Activated naive CD4-positive, alpha-beta T cell treated with Interleukin-2 at 50 U/mL for 16 hours (primary cell): Measurements from ENCODE around the gene SRPX2.

Source experiments
- DNase-seq: peaks from one replicate; pipeline ENCODE4 v3.0.0-alpha.2; 2020

Gene SRPX2

GRCh38 chrX:100650841-100651240 lies 6.8 kb downstream of the SRPX2 start:
- DNase-seq: no peak

- DNase-seq: no peak
Observed at GRCh38 chrX:100652266-100652665, 8.3 kb downstream of the SRPX2 start.

DNA sequence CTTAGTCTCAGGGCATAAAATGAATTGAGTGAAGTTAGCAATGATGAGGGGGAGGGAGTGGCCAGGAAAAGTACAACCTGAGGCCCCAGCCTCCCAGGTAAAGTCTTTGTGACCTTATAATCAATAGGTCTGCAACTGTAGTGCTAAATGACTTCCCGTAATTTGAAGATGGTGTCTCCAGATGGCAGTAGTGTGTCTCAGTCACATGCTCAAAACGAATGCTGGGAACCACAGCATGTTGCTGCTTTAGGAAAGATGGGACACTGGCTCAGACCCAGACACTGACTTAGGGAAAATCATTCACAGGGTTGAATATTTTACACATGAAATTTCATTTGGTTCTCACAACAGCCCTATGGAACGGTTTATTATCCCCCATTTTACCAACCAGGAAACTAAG lies 10.3 kb downstream of the SRPX2 start:
- no peak for DNase-seq

- no peak for DNase-seq
Observed at GRCh38 chrX:100658941-100659381, 15.0 kb downstream of the SRPX2 start.

DNA sequence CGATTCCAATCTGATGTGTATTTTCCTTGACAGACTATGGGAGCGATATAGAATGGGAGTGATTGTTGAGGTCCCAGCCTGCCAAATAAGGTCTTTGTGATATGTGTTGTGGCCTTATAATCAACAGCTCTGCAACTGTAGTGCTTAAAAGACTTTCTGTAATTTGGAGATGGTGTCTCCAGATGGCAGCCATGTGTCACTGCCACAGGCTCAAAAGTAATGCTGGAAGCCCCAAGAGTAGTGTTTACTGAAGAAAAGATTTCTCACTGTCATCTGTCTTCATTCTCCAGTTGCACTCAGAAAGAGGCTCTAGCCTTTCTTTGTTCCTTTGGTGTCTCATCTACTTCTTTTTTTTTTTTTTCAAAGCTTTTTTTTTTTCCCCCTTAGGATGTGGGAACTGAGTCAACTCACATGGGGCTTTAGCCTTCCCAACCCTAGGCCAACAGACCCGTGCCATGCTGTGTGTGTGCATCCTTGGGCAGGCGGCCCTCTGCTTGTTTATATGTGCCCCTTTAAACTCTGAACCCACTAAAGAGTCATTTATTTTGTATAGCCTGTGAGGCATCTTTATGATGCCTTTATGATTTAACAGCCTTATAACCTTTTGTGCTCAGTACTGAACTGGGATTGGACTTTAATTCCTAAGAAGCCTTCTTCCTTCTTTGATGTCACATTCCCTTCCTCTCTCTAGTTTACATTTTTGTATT lies 15.6 kb downstream of the SRPX2 start:
- DNase-seq: no peak

DNA sequence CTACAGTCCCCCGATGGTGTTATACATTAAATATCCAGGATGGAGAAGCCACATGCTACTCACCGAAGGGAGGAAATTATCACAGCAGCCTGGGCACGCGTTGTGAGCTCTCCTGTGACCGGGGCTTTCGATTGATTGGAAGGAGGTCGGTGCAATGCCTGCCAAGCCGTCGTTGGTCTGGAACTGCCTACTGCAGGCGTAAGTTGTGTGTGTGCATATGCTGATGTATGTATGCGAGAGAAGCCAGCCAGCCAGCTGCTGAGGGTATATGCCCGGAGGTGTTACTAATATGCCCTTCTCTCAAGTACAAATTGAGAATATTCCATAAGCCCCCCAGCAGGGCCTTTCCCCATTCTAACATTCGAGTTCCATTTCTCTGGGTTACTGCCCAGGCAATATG lies 18.2 kb downstream of the SRPX2 start:
- no peak for DNase-seq

DNA sequence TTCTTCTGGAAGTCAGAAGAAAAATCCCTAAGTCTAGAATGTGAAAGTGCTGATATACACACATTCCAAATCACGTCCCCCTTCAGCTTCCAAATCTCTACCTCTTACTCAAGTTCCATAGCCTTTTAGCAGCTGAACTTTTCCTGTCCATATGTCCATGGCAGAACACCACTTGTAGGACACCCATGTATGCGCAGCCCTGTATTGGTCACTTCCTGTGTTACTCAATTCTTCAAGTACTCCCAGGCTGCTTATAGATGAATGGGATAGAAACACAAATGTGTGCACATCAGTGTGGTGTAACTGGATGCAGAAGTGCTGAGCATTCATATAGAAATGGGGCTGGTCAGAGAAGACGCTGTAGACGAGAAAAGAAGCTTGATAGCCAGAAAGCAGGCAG lies 18.8 kb downstream of the SRPX2 start:
- no peak for DNase-seq

- no peak for DNase-seq
Observed at GRCh38 chrX:100663642-100664041, 19.6 kb downstream of the SRPX2 start.

- no peak for DNase-seq
Observed at GRCh38 chrX:100672966-100673365, 29.0 kb downstream of the SRPX2 start.

GRCh38 chrX:100673397-100673953 lies 29.5 kb downstream of the SRPX2 start:
- no peak for DNase-seq

GRCh38 chrX:100674705-100675104 lies 30.7 kb downstream of the SRPX2 start:
- DNase-seq: no peak

- DNase-seq: no peak
Observed at GRCh38 chrX:100677611-100678181, 33.7 kb downstream of the SRPX2 start.

DNA sequence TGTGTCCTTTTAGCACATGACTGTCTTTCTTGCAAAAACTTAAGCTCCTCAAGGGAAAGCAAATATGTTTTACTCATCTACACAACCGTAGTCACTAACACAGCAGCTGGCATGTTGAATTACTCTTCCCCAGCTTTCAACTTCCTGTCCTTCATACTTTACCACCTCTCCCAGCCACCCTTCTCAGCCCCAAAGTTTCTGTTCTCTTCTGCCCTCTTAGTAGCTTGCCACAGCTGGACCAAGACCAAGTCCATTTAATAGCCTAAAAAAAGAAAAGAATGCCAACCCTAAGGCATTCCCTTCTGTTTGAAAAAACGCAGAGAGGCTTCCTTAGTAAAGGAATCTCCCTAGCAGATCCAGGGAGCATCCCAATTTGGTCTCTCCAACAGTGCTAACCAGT lies 36.8 kb downstream of the SRPX2 start:
- no peak for DNase-seq

GRCh38 chrX:100681599-100681998 lies 37.6 kb downstream of the SRPX2 start:
- no peak for DNase-seq

DNA sequence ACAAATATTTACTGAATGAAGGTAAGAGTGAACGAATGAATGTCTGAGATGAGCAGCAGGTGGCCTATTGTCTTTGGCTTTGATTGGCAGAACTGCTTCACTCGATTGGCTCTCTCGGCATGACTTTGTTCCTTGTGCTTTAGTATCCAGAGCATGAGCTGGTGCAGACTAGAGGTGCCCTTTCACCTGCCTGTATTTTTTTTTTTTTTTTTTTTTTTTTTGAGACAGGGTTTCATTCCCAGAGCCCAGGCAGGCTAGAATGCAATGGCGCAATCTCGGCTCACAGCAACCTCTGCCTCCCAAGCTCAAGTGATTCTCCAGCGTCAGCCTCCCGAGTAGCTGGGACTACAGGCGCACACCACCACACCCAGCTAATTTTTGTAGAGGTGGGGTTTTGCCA lies 38.9 kb downstream of the SRPX2 start:
- no peak for DNase-seq

DNA sequence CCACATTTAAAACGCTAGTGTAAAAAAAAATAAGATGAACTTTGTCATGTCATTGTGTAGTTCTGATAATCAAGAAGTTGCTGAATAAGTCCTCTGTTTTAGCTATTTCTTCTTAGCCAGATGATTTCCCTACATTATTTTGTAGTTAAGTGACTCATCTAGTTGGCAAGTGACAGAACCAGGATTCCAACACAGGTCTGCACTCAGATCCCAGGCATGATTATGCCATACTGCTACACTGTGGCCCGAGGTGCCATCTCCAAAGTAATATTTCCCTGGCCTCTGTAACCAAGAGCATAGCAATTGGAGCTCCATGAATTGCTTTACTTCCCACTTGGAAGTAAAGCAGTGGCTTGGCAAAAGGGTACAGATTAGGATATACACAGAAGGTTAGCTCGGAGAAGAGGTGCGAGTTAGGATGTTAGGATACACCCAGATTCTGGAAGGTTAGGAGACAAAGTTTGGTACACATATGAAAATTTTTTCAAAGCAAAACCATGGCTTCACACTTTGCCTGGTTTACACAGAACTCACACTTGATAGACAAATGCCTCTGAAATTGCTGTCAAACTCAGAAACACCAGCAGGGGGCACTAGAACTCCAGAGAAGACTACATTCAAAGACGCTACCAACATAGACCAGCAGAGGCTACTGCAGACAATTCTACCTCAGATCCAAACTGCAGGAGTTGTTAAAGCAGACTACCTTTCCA lies 41.4 kb downstream of the SRPX2 start:
- DNase-seq: peak; percentile 55

DNA sequence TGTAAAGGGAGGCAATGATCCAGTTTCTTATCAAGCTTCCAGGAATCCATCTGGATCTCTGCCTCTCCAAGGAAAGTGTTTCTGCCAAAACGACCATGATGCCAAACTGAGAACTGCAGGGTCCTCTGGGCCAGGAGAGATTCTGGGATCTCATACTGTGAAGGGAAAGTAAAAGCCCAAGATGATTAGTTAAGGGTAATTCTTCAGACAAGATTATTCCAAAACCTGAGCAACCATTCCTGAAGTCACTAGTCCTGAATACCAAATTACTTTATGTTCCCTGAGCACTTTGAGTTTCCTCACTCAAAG lies 42.0 kb downstream of the SRPX2 start:
- no peak for DNase-seq

- no peak for DNase-seq
Observed at GRCh38 chrX:100687128-100687527, 43.1 kb downstream of the SRPX2 start.

GRCh38 chrX:100687546-100687945 lies 43.5 kb downstream of the SRPX2 start:
- DNase-seq: no peak

GRCh38 chrX:100695302-100695701 lies 51.3 kb downstream of the SRPX2 start:
- DNase-seq: no peak

DNA sequence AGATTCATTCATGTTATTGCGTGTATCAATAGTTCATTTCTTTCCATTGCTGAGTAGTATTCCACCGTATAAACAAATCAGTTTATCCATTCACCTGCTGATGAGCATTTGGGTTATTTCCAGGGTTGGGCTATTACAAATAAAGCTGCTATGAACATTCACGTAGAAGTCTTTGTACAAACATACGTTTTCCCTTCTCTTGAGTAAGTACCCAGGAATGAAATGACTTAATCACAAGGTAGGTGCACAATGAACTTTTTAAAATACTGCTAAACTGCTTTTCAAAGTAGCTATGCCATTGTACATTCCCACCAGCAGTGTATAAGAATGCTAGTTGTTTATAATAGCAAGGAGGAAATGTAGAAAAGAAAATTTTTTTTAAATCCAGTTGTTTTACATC lies 52.0 kb downstream of the SRPX2 start:
- no peak for DNase-seq

- DNase-seq: no peak
Observed at GRCh38 chrX:100696699-100697351, 52.8 kb downstream of the SRPX2 start.

GRCh38 chrX:100698551-100698950 lies 54.6 kb downstream of the SRPX2 start:
- no peak for DNase-seq

DNA sequence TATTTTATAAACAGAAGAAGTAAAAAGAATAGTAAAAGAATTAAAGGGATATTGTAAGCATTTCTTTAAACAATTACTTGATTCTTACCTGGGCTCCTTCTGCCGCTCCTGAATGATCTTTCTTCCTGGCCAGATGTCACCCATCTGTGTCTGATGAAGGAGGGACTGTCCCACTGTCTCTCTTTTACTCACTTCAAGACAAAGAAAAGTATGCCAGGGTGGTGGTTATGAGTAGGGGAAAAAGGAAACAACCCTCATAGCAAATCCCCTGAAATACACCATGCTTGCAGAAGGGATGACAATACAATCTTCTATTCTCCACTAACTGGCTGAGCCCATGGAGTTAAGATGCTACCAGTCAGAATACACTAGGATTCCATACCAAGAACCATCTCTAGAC lies 56.8 kb downstream of the SRPX2 start:
- DNase-seq: no peak
